Measurements from ENCODE around the gene DNASE1L1. TPM values are rescaled to one million over a fixed set of nuclear protein-coding genes. Genes with fewer than 3 reads are reported as not detected.

DNASE1L1 gene
- total and polyA plus RNA-seq, 10 donors = 18.1 to 54.5 (median 36.8) TPM

DNA sequence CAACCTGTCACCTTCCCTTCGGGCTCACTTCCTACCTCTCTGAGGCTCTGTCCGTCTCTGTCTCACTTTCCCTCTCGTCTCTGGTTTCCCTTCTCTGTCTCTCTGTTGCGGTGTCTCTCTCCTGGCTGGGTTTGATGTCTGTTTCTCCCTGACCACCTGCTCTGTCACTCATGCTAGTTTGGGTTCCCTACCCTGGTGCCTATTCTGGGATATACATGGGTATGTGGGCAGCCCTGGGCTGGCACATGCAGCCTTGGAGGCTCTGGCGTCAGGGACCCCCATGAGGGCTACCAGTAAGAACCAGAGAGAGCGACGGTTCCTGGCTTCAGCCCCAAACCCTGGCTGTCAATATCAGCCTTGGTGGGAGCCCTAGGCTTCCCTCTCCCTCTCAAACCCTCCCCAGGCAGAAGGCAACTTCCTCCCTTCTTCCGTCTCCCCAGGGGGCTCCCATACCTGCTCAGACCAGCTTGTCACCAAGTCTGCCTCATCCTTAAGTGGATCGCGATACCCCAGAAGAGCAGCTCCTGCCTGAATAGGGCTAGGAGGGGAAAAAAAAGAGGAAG lies 314 bp downstream of the DNASE1L1 start:
- WGBS, 5 donors = 23 to 60% (median 33%) methylated on average over 6 to 10 of the region's 10 CpGs
- no peak for TF ChIP-seq POLR2A (IDR thresholded peaks at IDR 0.05)
- no peak for TF ChIP-seq POLR2AphosphoS5 (IDR thresholded peaks at IDR 0.05)
- TF ChIP-seq, protein P1, sequence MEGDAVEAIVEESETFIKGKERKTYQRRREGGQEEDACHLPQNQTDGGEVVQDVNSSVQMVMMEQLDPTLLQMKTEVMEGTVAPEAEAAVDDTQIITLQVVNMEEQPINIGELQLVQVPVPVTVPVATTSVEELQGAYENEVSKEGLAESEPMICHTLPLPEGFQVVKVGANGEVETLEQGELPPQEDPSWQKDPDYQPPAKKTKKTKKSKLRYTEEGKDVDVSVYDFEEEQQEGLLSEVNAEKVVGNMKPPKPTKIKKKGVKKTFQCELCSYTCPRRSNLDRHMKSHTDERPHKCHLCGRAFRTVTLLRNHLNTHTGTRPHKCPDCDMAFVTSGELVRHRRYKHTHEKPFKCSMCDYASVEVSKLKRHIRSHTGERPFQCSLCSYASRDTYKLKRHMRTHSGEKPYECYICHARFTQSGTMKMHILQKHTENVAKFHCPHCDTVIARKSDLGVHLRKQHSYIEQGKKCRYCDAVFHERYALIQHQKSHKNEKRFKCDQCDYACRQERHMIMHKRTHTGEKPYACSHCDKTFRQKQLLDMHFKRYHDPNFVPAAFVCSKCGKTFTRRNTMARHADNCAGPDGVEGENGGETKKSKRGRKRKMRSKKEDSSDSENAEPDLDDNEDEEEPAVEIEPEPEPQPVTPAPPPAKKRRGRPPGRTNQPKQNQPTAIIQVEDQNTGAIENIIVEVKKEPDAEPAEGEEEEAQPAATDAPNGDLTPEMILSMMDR (IDR thresholded peaks at IDR 0.05 in 8 of 11, conservative IDR thresholded peaks at IDR 0.05 in 3 of 11) = no peak
- Histone ChIP-seq H3K27me3 (replicated peaks in 1 of 7) (no peaks in the 10 kb centered on the region), H3K27ac (peak overlapping the region; percentile 3 to 98 (median 85)), H3K4me3 (peak overlapping the region; percentile 0 to 63 (median 28)), H3K36me3 (peaks cover 0 to 24% (median 0%) of the 10 kb centered on the region in 6 donors), H3K4me1 (peaks cover 0 to 52% (median 36%) of the 10 kb centered on the region in 6 donors), H3K9me3 (no peaks in the 10 kb centered on the region)
- intact Hi-C loops (cut with DNase I; ENCODE audit: low total_unique reads) = no loop called here
- no peak for DNase-seq

DNA sequence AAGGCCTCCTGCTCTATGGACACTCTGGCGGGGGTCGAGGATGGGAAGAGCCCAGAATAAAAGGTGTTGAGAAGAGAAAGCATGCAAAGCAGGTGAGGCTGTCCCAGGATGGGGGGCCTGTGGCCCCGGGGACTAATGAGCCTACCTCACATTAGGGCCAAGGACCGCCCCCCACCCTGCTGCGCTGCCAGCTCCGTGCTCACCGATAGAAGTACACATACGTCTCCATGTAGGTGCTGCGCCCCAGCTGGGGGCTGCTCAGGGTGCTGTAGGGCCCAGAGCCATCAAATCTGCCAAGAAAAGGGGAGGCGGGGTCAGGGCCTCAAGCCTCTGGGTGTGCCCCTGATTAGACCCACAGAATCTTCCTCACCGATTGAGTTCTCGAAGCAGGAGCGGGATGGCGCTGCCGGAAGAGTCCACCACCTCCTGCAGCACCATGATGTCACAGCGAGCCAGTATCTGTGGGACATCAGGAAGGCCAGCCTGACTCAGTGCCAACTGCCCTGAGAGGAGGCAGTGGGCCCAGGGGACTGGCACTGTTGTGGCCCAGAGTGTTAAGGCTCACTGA lies 4.3 kb downstream of the DNASE1L1 start:
- intact Hi-C loops (cut with DNase I; ENCODE audit: low total_unique reads) = no loop called here
- no peak overlapping the region for H3K4me3 ChIP-seq
- no peaks in the 10 kb centered on the region for H3K27me3 ChIP-seq (replicated peaks in 1 of 7)
- H3K27ac ChIP-seq = no peak overlapping the region
- no peak for DNase-seq
- 80 to 96% (median 90%) methylated on average over 1 to 16 of the region's 16 CpGs for WGBS, 5 donors
- H3K4me1 ChIP-seq = peaks cover 0 to 46% (median 21%) of the 10 kb centered on the region in 6 donors
- H3K9me3 ChIP-seq = no peaks in the 10 kb centered on the region
- TF ChIP-seq POLR2A (IDR thresholded peaks at IDR 0.05) = no peak
- TF ChIP-seq POLR2AphosphoS5 (IDR thresholded peaks at IDR 0.05) = no peak
- TF ChIP-seq, protein P1 (IDR thresholded peaks at IDR 0.05 in 8 of 11, conservative IDR thresholded peaks at IDR 0.05 in 3 of 11) = no peak
- peaks cover 0 to 56% (median 17%) of the 10 kb centered on the region in 6 donors for H3K36me3 ChIP-seq

DNA sequence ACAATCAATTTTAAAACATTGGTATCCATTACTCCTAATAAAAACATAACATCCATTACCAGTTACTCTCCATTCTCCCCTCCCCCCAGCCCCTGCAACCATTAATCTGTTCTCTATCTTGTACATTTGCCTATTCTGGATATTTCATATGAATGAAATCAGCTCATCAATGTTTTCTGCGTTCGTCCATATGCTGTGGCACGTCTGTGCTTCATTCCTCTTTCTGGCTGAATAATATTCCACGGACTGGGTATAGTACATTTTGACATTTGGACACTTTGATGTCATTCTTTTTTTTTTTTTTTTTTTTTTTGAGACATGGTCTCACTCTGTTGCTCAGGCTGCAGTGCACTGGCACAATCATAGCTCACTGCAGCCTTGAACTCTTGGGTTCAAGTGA lies 5.2 kb downstream of the DNASE1L1 start:
- H3K4me3 ChIP-seq = no peak overlapping the region
- no peaks in the 10 kb centered on the region for H3K9me3 ChIP-seq
- TF ChIP-seq POLR2AphosphoS5 (IDR thresholded peaks at IDR 0.05) (no peak), POLR2A (IDR thresholded peaks at IDR 0.05) (no peak)
- TF ChIP-seq, protein P1 (IDR thresholded peaks at IDR 0.05 in 8 of 11, conservative IDR thresholded peaks at IDR 0.05 in 3 of 11) = no peak
- peaks cover 0 to 46% (median 25%) of the 10 kb centered on the region in 6 donors for H3K4me1 ChIP-seq
- intact Hi-C loops (cut with DNase I; ENCODE audit: low total_unique reads) = no loop called here
- no peak overlapping the region for H3K27ac ChIP-seq
- H3K27me3 ChIP-seq (replicated peaks in 1 of 7) = no peaks in the 10 kb centered on the region
- WGBS, 5 donors = 79 to 96% (median 88%) methylated on average over 4 of the region's 4 CpGs
- H3K36me3 ChIP-seq = peaks cover 0 to 64% (median 19%) of the 10 kb centered on the region in 6 donors
- DNase-seq = no peak

DNA sequence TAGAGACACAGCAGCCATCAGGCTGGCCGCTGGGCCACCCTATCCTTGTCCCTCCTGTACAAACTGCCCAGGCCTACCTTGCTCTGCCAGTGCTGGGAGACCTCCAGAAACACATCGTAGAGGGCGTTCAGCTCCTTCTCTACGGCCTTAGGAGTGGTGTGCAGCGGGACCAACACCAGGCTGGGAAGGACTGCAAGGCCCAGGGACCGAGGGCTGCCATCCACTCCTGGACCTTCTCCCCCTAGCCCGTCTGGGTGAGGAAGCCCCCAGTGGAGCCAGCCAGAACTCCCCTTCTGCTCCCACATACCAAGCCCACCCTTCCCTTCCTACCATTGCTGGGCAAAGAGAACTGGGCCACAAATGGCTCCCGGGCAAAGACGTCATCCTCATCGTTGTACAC lies 5.9 kb downstream of the DNASE1L1 start:
- Histone ChIP-seq H3K36me3 (peaks cover 0 to 64% (median 19%) of the 10 kb centered on the region in 6 donors), H3K27ac (no peak overlapping the region), H3K4me1 (peaks cover 0 to 40% (median 21%) of the 10 kb centered on the region in 6 donors), H3K4me3 (no peak overlapping the region), H3K27me3 (replicated peaks in 1 of 7) (no peaks in the 10 kb centered on the region), H3K9me3 (no peaks in the 10 kb centered on the region)
- TF ChIP-seq, protein P1 (IDR thresholded peaks at IDR 0.05 in 8 of 11, conservative IDR thresholded peaks at IDR 0.05 in 3 of 11) = no peak
- TF ChIP-seq POLR2A (IDR thresholded peaks at IDR 0.05) = no peak
- no peak for TF ChIP-seq POLR2AphosphoS5 (IDR thresholded peaks at IDR 0.05)
- intact Hi-C loops (cut with DNase I; ENCODE audit: low total_unique reads) = no loop called here
- no peak for DNase-seq
- 85 to 100% (median 89%) methylated on average over 1 to 10 of the region's 10 CpGs for WGBS, 5 donors

All from spleen (tissue), 11 donors.